ENCODE data around the gene EHBP1.

EHBP1 gene

GRCh38 chr2:62913311-62913710 is 207.8 kb downstream of the EHBP1 start:
- ChIA-PET POLR2A (interaction anchor here (0.5 kb wide), 1 partner anchor 34 kb away, joined by 3 read pairs; no protein-coding TSS in a partner anchor), CTCF (no interaction called here)

GRCh38 chr2:62919041-62919440 is 213.5 kb downstream of the EHBP1 start:
- Histone ChIP-seq H3K9me3 (ENCODE audit: control insufficient read depth, insufficient read depth, low read depth, low read length) (no peaks in the 10 kb centered on the region), H3K36me3 (ENCODE audit: control insufficient read depth in 2 of 2, insufficient read depth in 1 of 2, low read length in 2 of 2) (no peaks in the 10 kb centered on the region), H3K4me1 (ENCODE audit: control insufficient read depth, insufficient read depth, low read length) (no peaks in the 10 kb centered on the region), H3K4me3 (ENCODE audit: low read depth, low read length) (no peak overlapping the region), H3K27ac (ENCODE audit: extremely low read depth, low read depth, low read length) (no peak overlapping the region)
- POLR2A ChIA-PET = no interaction called here
- CTCF ChIA-PET = no interaction called here
- TF ChIP-seq ZNF518A (tag by site-specific recombination; conservative IDR thresholded peaks at IDR 0.05; ENCODE audit: low read depth) = no peak
- no peak for TF ChIP-seq YY2 (tag by site-specific recombination; IDR thresholded peaks at IDR 0.05)
- no peak for TF ChIP-seq ZNF701 (tag by site-specific recombination; IDR thresholded peaks at IDR 0.05)
- TF ChIP-seq ZFP3 (tag by site-specific recombination; IDR thresholded peaks at IDR 0.05; ENCODE audit: low read depth) = no peak
- TF ChIP-seq ZNF398 (tag by site-specific recombination; IDR thresholded peaks at IDR 0.05) = no peak
- TF ChIP-seq ZNF292 (tag by site-specific recombination; IDR thresholded peaks at IDR 0.05; ENCODE audit: borderline replicate concordance, low read depth) = no peak
- no peak for TF ChIP-seq SETDB1 (IDR thresholded peaks at IDR 0.05; ENCODE audit: insufficient read length, low read length)

More at GRCh38 chr2:62913311-62913710, 207.8 kb downstream of the EHBP1 start:
- Histone ChIP-seq H3K9me3 (ENCODE audit: control insufficient read depth, insufficient read depth, low read depth, low read length) (no peaks in the 10 kb centered on the region), H3K4me1 (ENCODE audit: control insufficient read depth, insufficient read depth, low read length) (no peaks in the 10 kb centered on the region), H3K36me3 (ENCODE audit: control insufficient read depth in 2 of 2, insufficient read depth in 1 of 2, low read length in 2 of 2) (no peaks in the 10 kb centered on the region), H3K4me3 (ENCODE audit: low read depth, low read length) (no peak overlapping the region), H3K27ac (ENCODE audit: extremely low read depth, low read depth, low read length) (no peak overlapping the region)
- TF ChIP-seq ZNF677 (tag by site-specific recombination; IDR thresholded peaks at IDR 0.05) = no peak
- no peak for TF ChIP-seq ZSCAN30 (tag by site-specific recombination; IDR thresholded peaks at IDR 0.05)
- TF ChIP-seq ZNF148 (tag by site-specific recombination; IDR thresholded peaks at IDR 0.05; ENCODE audit: borderline replicate concordance) = no peak
- TF ChIP-seq ZNF510 (tag by site-specific recombination; IDR thresholded peaks at IDR 0.05; ENCODE audit: insufficient replicate concordance) = no peak
- TF ChIP-seq ZNF2 (tag by site-specific recombination; IDR thresholded peaks at IDR 0.05) = no peak
- TF ChIP-seq KLF9 (tag by site-specific recombination; IDR thresholded peaks at IDR 0.05; ENCODE audit: low read depth) = no peak
- no peak for TF ChIP-seq ZNF670 (tag by site-specific recombination; IDR thresholded peaks at IDR 0.05; ENCODE audit: low read depth)
- no peak for TF ChIP-seq ZNF704 (tag by site-specific recombination; IDR thresholded peaks at IDR 0.05)
- no peak for TF ChIP-seq ZBTB20 (tag by site-specific recombination; IDR thresholded peaks at IDR 0.05)
- TF ChIP-seq ZNF600 (tag by site-specific recombination; IDR thresholded peaks at IDR 0.05) = no peak
- no peak for TF ChIP-seq ZBTB11 (tag by site-specific recombination; conservative IDR thresholded peaks at IDR 0.05; ENCODE audit: low read depth)
